Activated CD4-positive, alpha-beta T cell treated with anti-CD3 and anti-CD28 coated beads for 4 hours (primary cell): ENCODE data around the gene LTBP3.

ENCODE experiments used
- DNase-seq, 2 donors: peaks; one replicate each; pipeline ENCODE4 v3.0.0-alpha.2; 2020

The LTBP3 gene

GRCh38 chr11:65585396-65586246, 27.5 kb upstream of the LTBP3 start:
- DNase-seq, result no peak

DNA sequence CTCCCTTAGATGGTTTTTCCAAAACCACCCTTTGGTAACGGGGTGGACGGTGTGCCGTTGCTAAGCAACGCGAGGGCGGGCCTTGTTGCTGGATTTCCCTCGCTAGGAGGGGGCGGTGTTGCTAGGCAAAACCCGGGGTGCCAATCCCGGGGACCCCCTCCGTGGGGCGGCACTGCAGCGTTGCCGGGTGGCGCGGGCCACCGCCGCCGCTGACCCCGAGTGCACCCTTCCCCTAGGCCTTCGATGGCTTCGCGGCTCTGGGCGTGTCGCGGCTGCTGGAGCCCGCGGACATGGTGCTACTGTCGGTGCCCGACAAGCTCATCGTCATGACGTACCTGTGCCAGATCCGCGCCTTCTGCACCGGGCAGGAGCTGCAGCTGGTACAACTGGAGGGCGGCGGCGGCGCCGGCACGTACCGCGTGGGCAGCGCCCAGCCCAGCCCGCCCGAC, 26.6 kb upstream of the LTBP3 start:
- DNase-seq, result no peak

GRCh38 chr11:65584106-65584505, 25.9 kb upstream of the LTBP3 start:
- DNase-seq, result no peak

- DNase-seq, result no peak
Observed at GRCh38 chr11:65583589-65583988, 25.4 kb upstream of the LTBP3 start.

- no peak for DNase-seq
Observed at GRCh38 chr11:65581928-65582327, 23.8 kb upstream of the LTBP3 start.

DNA sequence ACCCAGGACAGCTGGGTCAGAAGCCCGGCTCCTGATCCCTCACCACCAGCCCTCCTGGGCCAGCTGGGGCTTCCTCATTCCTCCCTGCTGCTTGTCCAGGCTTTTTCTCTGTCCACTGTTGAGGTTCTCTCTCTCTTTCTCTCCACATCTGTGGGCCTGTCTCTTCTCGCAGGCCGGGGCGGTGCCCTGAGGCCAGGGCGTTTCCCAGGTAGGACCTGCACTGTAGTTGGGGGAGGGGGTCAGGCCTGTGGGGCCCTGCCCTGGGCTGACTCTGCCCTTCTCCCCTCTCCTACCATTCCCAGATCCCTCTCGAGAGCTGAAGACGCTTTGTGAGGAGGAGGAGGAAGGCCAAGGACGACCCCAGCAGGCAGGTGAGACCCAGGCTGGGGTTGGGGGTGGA, 22.6 kb upstream of the LTBP3 start:
- DNase-seq, result no peak

DNA sequence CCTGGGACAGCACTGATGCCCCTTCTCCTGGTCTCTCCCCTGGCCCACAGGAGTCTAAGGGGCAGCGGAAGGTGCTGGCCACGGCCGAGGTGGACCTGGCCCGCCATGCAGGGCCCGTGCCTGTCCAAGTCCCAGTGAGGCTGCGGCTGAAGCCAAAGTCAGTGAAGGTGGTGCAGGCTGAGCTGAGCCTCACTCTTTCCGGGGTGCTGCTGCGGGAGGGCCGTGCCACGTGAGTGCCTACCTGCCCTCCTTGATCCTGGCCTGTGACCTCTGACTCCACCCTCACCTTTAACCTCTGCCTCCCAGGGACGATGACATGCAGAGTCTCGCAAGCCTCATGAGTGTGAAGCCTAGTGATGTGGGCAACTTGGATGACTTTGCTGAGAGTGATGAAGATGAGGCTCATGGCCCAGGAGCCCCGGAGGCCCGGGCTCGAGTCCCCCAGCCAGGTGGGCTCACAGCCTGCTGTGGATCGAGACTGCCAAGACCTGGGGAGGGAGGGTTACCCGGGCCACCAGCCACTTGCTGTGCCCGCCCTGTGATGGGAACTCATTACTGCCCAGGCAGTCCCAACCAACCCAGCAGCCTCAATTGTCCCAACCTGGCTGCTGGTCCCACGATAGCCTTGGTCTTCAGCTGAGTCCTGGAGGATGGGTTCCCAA, 22.0 kb upstream of the LTBP3 start:
- no peak for DNase-seq

DNA sequence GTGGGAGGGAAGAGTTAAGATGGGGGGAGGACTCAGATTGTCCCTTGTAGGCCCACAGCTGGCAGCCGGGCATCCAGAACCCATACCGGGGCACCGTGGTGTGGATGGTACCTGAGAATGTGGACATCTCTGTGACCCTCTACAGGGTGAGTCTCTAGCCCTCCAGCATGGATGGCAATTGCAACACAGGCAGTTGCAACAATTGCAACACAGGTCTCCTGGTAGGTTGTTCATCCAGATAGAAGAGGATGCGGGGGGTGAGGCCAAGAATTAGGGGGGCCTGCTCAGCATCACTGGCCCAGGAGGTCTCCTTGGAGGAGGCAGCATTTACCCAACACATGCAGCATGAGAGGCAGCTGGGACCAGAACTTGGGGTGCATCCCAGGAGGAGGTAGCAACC, 21.1 kb upstream of the LTBP3 start:
- no peak for DNase-seq

- no peak for DNase-seq
Observed at GRCh38 chr11:65578667-65579066, 20.5 kb upstream of the LTBP3 start.

DNA sequence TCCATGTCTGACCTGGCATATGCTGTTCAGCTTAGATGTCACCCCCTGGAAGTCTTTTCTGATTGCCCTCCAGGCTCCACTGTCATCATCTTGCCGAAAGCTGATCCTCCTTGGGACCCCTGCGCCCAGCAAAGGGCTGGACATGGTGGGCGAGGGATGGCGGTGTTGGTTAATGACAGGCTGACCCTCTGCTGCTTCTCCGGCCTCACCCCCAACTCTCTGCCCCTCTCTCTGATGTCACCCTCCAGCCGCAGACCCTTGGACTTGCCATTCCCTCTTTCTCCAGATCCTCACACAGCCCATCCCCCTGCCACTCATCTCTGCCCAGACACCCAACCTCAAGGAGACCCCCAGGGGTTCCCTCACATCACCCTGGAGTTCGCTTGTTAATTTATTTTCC, 20.0 kb upstream of the LTBP3 start:
- DNase-seq, result no peak

DNA sequence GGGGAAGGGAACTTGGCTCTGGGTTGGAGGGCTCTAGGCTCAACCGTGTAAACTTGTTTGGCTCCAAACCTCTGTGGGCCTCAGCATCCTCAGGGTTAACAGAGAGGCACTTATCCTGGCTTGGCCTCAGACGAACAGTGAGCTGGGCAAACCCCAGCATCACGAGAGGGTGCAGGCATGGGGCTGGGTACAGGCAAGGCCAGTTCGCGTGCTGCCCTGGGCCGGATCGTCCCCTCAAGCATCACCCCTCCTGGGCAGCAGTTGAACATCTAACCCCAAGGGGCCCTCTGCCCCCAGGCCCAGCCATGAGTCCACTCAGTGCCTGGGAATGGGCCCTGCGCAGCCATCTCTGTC, 19.6 kb upstream of the LTBP3 start:
- no peak for DNase-seq

DNA sequence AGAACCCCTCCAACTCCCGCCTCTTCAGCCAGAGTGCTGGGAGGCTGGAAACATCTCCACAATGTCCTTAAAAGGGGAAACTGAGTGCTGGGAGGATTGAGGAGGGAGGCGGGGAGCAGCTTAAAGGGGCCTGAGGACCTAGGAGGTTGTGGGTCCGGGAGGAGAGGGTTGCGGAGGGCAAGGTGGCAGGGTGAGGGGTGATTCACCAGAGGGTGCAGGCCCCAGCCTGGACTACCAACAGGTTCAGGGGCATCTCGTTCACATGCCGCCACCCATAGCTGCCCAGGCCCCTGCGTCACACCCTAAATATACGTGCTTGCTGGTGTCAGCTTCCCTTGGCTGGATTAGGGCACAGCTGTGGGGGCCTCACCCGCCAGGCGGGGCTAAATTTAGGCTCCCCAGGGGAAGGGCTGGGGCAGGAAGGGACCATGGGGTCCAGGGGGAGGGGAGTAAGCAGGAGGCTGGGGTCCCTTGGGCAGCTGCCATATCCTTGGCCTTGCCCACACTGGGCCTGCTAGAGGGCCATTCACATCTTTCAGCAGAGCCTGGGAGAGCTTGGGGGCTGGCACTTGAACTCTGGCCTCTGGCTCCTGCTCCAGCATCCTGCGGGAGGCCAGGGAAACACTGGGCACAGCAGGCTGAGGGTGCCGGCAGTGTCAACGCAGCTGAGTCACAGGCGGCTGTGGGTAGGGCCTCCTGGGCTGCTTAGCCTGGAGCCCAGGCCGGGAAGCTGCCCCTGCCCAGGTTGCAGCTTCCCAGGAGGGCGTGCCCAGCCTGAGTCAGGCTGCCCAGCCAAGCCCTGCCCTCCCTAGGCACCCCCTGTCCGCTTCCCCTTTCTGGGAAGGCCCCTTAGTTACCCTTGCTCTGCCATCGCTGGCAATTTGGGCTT, 19.0 kb upstream of the LTBP3 start:
- DNase-seq, result no peak

- DNase-seq, result no peak
Observed at GRCh38 chr11:65576232-65576866, 18.2 kb upstream of the LTBP3 start.

DNA sequence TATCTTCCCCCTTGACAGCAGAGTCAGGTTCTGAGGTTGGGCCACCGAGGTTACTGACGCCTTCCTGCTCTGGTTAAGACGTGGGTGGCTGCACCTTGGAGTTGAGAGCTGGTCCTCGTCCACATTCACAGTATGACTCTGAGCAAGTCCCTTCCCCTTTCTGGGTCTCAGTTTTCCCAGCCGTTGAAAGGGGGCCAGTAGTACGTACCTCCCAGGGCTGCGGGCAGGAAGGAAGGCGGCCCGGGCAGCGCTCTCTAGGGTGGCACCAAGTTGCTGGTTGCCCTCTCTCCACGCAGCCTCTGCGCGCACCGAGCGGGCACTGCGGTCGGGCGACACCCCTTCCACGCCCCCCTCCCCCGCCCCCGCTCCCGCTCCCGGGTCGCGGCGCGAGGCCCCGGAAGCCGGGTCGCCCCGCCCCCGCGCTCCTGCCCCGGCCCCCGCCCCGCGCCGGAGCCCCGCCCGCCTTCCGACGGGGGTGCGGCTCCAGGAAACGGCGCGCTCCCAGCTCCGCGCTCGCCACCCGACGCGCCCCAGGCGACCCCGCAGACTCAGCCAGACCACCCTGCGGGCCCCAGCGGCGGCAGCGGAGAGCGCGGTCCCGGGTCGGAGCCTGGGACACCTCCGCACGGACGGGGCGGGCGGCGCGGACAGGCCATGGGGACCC, 17.5 kb upstream of the LTBP3 start, which contains the start of gene EHBP1L1:
Gene EHBP1L1, plus strand, starts transcription at position 486 of the 664 bp plus-strand sequence. CDS start 250 bp downstream, outside the sequence.
- peak; percentile 73 to 83 for DNase-seq

GRCh38 chr11:65574811-65575567, 16.8 kb upstream of the LTBP3 start:
- DNase-seq, result no peak

DNA sequence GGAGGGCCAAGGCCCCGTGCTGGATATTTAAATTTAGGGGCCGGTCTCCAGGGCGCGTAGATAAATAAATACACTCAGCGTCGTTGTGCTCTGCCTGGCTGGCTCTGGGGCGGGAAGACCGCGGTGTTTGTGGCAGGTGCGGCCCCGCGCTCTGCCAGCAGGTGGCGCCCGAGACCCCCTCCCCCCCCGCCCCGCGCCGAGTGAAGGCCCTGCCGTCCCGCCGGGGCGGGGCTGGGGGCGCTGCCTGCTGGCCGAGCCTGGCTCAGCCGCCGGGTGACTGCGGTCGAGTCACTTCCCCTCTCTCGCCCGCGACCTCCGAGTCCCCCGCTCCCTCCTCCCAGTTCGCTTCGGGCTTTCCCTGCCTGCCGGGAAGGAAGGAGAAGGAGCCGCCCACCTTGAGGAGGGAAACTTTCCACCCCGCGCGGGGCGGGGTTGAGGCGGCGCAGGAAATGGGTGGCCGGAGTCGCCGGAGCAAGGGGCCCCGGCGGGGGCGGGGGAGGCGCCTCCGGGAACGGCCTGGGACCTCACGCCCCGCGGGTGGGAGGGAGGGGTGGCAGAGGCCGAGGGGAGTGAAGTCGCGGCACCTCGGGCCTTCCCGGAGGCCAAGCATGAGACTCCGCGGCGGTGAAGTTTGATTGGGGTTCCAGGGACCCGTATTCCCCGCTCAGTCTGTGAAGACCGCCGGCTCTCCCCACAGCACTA, 16.1 kb upstream of the LTBP3 start:
- DNase-seq, result peak; percentile 79 to 84

DNA sequence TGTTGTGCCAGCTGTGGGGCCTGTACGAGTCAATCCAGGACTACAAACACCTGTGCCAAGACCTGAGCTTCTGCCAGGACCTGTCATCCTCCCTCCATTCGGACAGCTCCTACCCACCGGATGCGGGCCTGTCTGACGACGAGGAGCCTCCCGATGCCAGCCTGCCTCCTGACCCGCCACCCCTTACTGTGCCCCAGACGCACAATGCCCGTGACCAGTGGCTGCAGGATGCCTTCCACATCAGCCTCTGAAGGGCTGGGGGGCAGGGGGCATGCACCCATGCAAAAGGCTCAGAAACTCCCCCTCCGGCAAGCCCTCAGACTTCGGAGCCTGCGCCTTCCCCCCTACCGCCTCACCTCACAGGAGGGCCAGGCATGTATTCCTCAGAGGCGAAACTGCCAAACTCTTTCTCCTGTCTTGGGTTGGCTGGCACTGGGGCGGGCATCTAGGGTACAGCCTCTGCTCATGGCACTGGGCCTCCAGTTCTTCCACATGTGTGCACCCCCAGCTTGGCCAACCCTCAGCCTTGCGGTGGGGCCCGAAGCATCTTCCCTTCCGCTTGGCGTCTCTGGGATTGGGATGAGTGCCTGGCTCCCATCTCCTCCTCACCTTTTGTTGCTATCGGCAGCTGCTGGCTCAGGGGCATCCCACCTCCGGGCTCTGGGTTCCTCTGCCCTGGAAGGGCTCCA, 15.4 kb upstream of the LTBP3 start:
- no peak for DNase-seq

DNA sequence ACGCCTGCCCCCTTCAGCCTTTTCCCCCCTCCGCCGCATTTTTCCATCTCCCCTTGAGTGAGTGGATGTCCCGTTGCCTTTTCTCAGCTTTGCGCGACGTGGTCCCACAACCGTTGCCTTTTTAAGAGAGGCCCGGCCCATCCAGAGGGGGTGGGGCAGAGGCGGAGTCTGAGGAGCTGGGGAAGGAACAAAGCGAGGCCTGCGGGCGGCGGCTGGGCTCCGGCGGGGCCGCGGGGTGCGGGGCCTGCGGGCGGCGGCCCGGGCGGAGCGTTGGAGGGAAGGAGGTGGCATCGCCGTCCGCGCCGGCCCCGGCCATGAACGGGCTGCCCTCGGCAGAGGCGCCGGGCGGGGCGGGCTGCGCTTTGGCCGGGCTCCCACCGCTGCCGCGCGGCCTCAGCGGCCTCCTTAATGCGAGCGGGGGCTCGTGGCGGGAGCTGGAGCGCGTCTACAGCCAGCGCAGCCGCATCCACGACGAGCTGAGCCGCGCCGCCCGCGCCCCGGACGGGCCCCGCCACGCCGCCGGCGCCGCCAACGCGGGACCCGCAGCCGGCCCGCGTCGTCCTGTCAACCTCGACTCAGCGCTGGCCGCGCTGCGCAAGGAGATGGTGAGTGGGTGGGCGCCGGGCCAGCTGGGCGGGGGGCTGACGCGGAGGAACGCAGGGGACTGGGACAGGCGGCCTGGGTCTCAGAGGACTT, 14.3 kb upstream of the LTBP3 start, which contains the start of gene FAM89B:
Gene FAM89B, plus strand, starts transcription at position 183 of the 696 bp plus-strand sequence. Its CDS starts 132 bp downstream, at position 315.
- peak; percentile 86 to 90 for DNase-seq

GRCh38 chr11:65571940-65572339, 13.8 kb upstream of the LTBP3 start:
- no peak for DNase-seq
